K562 (cell line): Measurements from ENCODE around the gene RPS8. TPM values are rescaled to one million over a fixed set of nuclear protein-coding genes. Genes with fewer than 3 reads are reported as not detected.
A peak's percentile ranks its signal among the peaks of the same experiment; 100 is the strongest.

Experiments
- BCOR ChIP-seq: fragments of 450-650 bp; IDR thresholded peaks from 2 replicates; pipeline ENCODE4 v1.6.1; 2016
- DACH1 ChIP-seq: fragments of 450-650 bp; IDR thresholded peaks from 2 replicates; pipeline ENCODE4 v1.6.1; 2018; ENCODE audit not compliant: partially characterized antibody
- KLF13 ChIP-seq: fragments of 450-650 bp; IDR thresholded peaks from 2 replicates; pipeline ENCODE4 v1.6.1; 2016; ENCODE audit warnings: missing genetic modification characterization, low read depth, mild to moderate bottlenecking, missing compliant biosample characterization, moderate library complexity, borderline replicate concordance
- MYNN ChIP-seq, 2 experiments: sonication (generic); formaldehyde crosslinking in 1 of 2; IDR thresholded peaks; 2 replicates each; pipeline versions ENCODE4 v1.5.0 to v1.6.1; 2016 to 2020; ENCODE audit warnings: antibody characterized with exemption in 1 of 2, missing genetic modification reagents in 1 of 2
- NCOA4 ChIP-seq: fragments of 450-650 bp; IDR thresholded peaks from 2 replicates; pipeline ENCODE4 v1.6.1; 2018; ENCODE audit warnings: mild to moderate bottlenecking; ENCODE audit not compliant: partially characterized antibody
- POLR2AphosphoS2 ChIP-seq: IDR thresholded peaks from 2 replicates; pipeline ENCODE4 v1.6.1; 2012; ENCODE audit warnings: low read length, improper control_type of control experiment
- RBFOX2 ChIP-seq: fragments of 200-400 bp; formaldehyde crosslinking; IDR thresholded peaks from 2 replicates; pipeline ENCODE4 v1.6.1; 2017; ENCODE audit warnings: low read depth, mild to moderate bottlenecking, low read length, moderate library complexity
- STAT5B ChIP-seq: fragments of 250-450 bp; sonication (Bioruptor Pico); IDR thresholded peaks from 2 replicates; pipeline ENCODE4 v1.8.0; 2021; ENCODE audit warnings: mild to moderate bottlenecking, inconsistent platforms
- SUPT5H ChIP-seq: fragments of 450-650 bp; IDR thresholded peaks from 2 replicates; pipeline ENCODE4 v1.6.1; 2016
- ZNF311 ChIP-seq: fragments of 250-450 bp; sonication (Bioruptor Pico); IDR thresholded peaks from 2 replicates; pipeline ENCODE4 v1.4.0; 2020; ENCODE audit warnings: mild to moderate bottlenecking, moderate library complexity
- ZNF354B ChIP-seq: fragments of 250-450 bp; sonication (Bioruptor Pico); IDR thresholded peaks from 2 replicates; pipeline ENCODE4 v1.4.0; 2020
- ZNF551 ChIP-seq: fragments of 250-450 bp; sonication (Bioruptor Pico); IDR thresholded peaks from 2 replicates; pipeline ENCODE4 v1.5.0; 2021; ENCODE audit warnings: mild to moderate bottlenecking, moderate library complexity
- ZSCAN32 ChIP-seq: fragments of 450-650 bp; formaldehyde crosslinking; IDR thresholded peaks from 2 replicates; pipeline ENCODE4 v1.4.0; 2020; ENCODE audit warnings: mild to moderate bottlenecking, moderate library complexity
- polyA plus RNA-seq, 8 experiments: library from polyadenylated mRNA; depleted of rRNA in 4 of 8; stranded (reverse) in 5 of 8; unstranded in 3 of 8; fragments of >200 nt; fragmentation: Nextera tagmentation in 2 of 8; fragmentation: Illumina TruSeq in 1 of 8; extraction: Ambion mirVana in 2 of 8; extraction: Trizol in 1 of 8; gene quantifications; 2 replicates each; pipeline versions ENCODE4 v1.2.1 to v1.2.3, GENCODE V29; 2011 to 2014; ENCODE audit warnings: inconsistent platforms in 1 of 8, missing spikeins in 1 of 8
- total RNA-seq, 7 experiments: library from RNA; depleted of rRNA in 6 of 7; stranded (reverse); fragments of >200 nt in 6 of 7; fragmentation: Illumina TruSeq in 2 of 7; extraction: Trizol in 2 of 7; gene quantifications; 2 replicates each; pipeline versions ENCODE4 v1.2.1 to v1.2.3, GENCODE V29; 2011 to 2021; ENCODE audit warnings: low replicate concordance in 1 of 7
- TF ChIP-seq, protein P1 (sequence below): sonication (generic); formaldehyde crosslinking; IDR thresholded peaks from 2 replicates; pipeline ENCODE4 v1.8.0; 2022; ENCODE audit warnings: mild to moderate bottlenecking, missing genetic modification reagents
- TF ChIP-seq, protein P2 (sequence below): fragments of 250-450 bp; sonication (Bioruptor Pico); IDR thresholded peaks from 2 replicates; pipeline ENCODE4 v1.4.0; 2020; ENCODE audit warnings: mild to moderate bottlenecking, moderate library complexity, borderline replicate concordance
- TF ChIP-seq, protein P3 (sequence below): sonication (generic); formaldehyde crosslinking; IDR thresholded peaks from 2 replicates; pipeline ENCODE4 v1.8.0; 2022; ENCODE audit warnings: mild to moderate bottlenecking, missing genetic modification reagents
- TF ChIP-seq, protein P4 (sequence below): sonication (generic); formaldehyde crosslinking; IDR thresholded peaks from 2 replicates; pipeline ENCODE4 v1.5.0; 2020; ENCODE audit warnings: missing genetic modification reagents
- TF ChIP-seq, protein P5 (sequence below): sonication (generic); formaldehyde crosslinking; IDR thresholded peaks from 2 replicates; pipeline ENCODE4 v1.8.0; 2022; ENCODE audit warnings: missing genetic modification reagents, mild to moderate bottlenecking, moderate library complexity, borderline replicate concordance
- TF ChIP-seq, protein P6 (sequence below): IDR thresholded peaks from 2 replicates; pipeline ENCODE4 v1.6.1; 2014; ENCODE audit warnings: antibody characterized with exemption
- TF ChIP-seq, protein P7 (sequence below): fragments of 250-450 bp; sonication (Bioruptor Pico); IDR thresholded peaks from 2 replicates; pipeline ENCODE4 v1.8.0; 2021; ENCODE audit warnings: borderline replicate concordance, mild to moderate bottlenecking, moderate library complexity; ENCODE audit not compliant: poor library complexity, severe bottlenecking

RPS8 gene
- total and polyA plus RNA-seq, 9 of the 15 experiments (the other 6 are each of a cell fraction or from before 2014, with no cell fraction given), result 2,431 to 4,168 (median 3,109) TPM

DNA sequence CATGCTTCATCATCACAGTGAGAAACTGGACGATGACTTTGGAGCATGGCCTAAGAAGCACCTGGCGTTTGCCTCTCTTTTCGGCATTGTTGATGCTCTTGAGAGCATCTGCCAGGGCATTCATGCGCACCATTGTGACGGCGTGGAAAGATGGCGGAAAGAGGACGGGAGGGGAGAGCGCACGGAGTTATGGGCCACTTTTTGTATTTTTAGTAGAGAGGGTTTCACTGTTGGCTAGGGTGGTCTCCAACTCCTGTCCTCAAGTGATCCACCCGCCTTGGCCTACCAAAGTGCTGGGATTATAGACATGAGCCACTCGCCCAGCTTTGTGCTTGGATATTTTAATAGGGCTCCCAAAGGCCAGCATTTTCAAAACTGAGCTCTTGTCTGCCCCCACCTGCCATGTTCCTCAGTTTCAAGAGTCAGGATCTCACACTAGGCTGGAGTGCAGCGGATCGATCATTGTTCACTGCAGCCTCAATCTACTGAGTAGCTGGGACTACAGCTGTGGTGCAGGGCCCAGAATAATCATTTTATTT is 5.3 kb downstream of the RPS8 start (continued):
- TF ChIP-seq, protein P1, sequence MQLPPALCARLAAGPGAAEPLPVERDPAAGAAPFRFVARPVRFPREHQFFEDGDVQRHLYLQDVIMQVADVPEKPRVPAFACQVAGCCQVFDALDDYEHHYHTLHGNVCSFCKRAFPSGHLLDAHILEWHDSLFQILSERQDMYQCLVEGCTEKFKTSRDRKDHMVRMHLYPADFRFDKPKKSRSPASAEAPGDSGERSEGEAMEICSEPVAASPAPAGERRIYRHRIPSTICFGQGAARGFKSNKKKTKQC (CRISPR knock-in tag), result no peak
- TF ChIP-seq ZNF354B (CRISPR knock-in tag) (no peak), POLR2AphosphoS2 (peak; percentile 92), KLF13 (tag) (no peak), NCOA4 (no peak), ZSCAN32 (CRISPR knock-in tag) (no peak), SUPT5H (peak; percentile 63), STAT5B (CRISPR knock-in tag) (no peak), MYNN (IDR thresholded peaks at IDR 0.05) (peak; percentile 41; the same call in 1 of the 2 replicates), MYNN (CRISPR knock-in tag; IDR thresholded peaks at IDR 0.05) (no peak), ZNF311 (no peak), RBFOX2 (peak; percentile 8; the same call in 1 of the 2 replicates), BCOR (no peak), ZNF551 (CRISPR knock-in tag) (0 out of 2 replicates have a peak, but pooled peaks have one; percentile 36), DACH1 (no peak)
- TF ChIP-seq, protein P2, sequence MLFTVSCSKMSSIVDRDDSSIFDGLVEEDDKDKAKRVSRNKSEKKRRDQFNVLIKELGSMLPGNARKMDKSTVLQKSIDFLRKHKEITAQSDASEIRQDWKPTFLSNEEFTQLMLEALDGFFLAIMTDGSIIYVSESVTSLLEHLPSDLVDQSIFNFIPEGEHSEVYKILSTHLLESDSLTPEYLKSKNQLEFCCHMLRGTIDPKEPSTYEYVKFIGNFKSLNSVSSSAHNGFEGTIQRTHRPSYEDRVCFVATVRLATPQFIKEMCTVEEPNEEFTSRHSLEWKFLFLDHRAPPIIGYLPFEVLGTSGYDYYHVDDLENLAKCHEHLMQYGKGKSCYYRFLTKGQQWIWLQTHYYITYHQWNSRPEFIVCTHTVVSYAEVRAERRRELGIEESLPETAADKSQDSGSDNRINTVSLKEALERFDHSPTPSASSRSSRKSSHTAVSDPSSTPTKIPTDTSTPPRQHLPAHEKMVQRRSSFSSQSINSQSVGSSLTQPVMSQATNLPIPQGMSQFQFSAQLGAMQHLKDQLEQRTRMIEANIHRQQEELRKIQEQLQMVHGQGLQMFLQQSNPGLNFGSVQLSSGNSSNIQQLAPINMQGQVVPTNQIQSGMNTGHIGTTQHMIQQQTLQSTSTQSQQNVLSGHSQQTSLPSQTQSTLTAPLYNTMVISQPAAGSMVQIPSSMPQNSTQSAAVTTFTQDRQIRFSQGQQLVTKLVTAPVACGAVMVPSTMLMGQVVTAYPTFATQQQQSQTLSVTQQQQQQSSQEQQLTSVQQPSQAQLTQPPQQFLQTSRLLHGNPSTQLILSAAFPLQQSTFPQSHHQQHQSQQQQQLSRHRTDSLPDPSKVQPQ (CRISPR knock-in tag), result no peak
- TF ChIP-seq, protein P3, sequence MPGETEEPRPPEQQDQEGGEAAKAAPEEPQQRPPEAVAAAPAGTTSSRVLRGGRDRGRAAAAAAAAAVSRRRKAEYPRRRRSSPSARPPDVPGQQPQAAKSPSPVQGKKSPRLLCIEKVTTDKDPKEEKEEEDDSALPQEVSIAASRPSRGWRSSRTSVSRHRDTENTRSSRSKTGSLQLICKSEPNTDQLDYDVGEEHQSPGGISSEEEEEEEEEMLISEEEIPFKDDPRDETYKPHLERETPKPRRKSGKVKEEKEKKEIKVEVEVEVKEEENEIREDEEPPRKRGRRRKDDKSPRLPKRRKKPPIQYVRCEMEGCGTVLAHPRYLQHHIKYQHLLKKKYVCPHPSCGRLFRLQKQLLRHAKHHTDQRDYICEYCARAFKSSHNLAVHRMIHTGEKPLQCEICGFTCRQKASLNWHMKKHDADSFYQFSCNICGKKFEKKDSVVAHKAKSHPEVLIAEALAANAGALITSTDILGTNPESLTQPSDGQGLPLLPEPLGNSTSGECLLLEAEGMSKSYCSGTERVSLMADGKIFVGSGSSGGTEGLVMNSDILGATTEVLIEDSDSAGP (CRISPR knock-in tag), result no peak
- TF ChIP-seq, protein P4, sequence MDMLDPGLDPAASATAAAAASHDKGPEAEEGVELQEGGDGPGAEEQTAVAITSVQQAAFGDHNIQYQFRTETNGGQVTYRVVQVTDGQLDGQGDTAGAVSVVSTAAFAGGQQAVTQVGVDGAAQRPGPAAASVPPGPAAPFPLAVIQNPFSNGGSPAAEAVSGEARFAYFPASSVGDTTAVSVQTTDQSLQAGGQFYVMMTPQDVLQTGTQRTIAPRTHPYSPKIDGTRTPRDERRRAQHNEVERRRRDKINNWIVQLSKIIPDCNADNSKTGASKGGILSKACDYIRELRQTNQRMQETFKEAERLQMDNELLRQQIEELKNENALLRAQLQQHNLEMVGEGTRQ (CRISPR knock-in tag), result no peak
- TF ChIP-seq, protein P5, sequence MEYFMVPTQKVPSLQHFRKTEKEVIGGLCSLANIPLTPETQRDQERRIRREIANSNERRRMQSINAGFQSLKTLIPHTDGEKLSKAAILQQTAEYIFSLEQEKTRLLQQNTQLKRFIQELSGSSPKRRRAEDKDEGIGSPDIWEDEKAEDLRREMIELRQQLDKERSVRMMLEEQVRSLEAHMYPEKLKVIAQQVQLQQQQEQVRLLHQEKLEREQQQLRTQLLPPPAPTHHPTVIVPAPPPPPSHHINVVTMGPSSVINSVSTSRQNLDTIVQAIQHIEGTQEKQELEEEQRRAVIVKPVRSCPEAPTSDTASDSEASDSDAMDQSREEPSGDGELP (CRISPR knock-in tag), result no peak
- TF ChIP-seq, protein P6, sequence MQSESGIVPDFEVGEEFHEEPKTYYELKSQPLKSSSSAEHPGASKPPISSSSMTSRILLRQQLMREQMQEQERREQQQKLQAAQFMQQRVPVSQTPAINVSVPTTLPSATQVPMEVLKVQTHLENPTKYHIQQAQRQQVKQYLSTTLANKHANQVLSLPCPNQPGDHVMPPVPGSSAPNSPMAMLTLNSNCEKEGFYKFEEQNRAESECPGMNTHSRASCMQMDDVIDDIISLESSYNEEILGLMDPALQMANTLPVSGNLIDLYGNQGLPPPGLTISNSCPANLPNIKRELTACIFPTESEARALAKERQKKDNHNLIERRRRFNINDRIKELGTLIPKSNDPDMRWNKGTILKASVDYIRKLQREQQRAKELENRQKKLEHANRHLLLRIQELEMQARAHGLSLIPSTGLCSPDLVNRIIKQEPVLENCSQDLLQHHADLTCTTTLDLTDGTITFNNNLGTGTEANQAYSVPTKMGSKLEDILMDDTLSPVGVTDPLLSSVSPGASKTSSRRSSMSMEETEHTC, result no peak
- TF ChIP-seq, protein P7, sequence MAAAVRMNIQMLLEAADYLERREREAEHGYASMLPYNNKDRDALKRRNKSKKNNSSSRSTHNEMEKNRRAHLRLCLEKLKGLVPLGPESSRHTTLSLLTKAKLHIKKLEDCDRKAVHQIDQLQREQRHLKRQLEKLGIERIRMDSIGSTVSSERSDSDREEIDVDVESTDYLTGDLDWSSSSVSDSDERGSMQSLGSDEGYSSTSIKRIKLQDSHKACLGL (CRISPR knock-in tag), result no peak
